IPS DF 4.7 (cell line): ENCODE data around the gene RPS10.
"Not testable (repeated sequence)": the region's sequence is repeated elsewhere in the genome, so short reads cannot be mapped to it uniquely, and the experiment has no call there.

Source experiments
- DNase-seq: peaks from one replicate; pipeline ENCODE4 v3.0.0-alpha.2; 2013; ENCODE audit warnings: low spot score; ENCODE audit errors: extremely low read depth

The RPS10 gene

DNA sequence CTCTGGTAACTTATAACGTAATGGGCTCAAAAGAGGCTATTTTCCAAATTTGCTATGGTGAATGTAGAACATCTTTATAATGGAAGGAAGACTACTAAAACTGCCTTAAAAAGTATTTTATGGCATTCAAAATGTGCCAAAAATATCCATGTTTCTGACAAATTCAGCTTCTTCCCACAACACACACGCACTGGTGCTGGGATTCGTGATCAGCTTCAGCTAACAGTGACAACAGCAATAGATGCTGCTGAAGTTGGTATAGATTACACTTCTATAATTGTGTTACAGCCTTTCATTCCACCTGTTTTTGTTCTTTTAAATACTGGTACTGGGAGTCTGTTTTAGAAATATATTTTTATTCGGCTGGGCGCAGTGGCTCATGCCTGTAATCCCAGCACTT lies 52.4 kb downstream of the RPS10 start:
- DNase-seq = no peak

- not testable (repeated sequence) for DNase-seq
Measured at GRCh38 chr6:34371865-34372264, 54.0 kb downstream of the RPS10 start.

- no peak for DNase-seq
Measured at GRCh38 chr6:34370361-34370760, 55.5 kb downstream of the RPS10 start.

- DNase-seq = no peak
Measured at GRCh38 chr6:34369385-34369784, 56.5 kb downstream of the RPS10 start.
